ENCODE measurements around the gene LCE5A. TPM values are rescaled to one million over a fixed set of nuclear protein-coding genes. Genes with fewer than 3 reads are reported as not detected.

Gene LCE5A
- total RNA-seq, 1 donor from 2014 or later: not detected

GRCh38 chr1:152506899-152507498 is 3.6 kb upstream of the LCE5A start:
- TF ChIP-seq, protein P1, sequence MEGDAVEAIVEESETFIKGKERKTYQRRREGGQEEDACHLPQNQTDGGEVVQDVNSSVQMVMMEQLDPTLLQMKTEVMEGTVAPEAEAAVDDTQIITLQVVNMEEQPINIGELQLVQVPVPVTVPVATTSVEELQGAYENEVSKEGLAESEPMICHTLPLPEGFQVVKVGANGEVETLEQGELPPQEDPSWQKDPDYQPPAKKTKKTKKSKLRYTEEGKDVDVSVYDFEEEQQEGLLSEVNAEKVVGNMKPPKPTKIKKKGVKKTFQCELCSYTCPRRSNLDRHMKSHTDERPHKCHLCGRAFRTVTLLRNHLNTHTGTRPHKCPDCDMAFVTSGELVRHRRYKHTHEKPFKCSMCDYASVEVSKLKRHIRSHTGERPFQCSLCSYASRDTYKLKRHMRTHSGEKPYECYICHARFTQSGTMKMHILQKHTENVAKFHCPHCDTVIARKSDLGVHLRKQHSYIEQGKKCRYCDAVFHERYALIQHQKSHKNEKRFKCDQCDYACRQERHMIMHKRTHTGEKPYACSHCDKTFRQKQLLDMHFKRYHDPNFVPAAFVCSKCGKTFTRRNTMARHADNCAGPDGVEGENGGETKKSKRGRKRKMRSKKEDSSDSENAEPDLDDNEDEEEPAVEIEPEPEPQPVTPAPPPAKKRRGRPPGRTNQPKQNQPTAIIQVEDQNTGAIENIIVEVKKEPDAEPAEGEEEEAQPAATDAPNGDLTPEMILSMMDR (IDR thresholded peaks at IDR 0.05): no peak
- Mint-ChIP-seq H3K36me3 (ENCODE audit: unreplicated experiment) (no peaks in the 10 kb centered on the region), H3K9me3 (ENCODE audit: unreplicated experiment) (peaks cover 32% of the 10 kb centered on the region), H3K27me3 (ENCODE audit: unreplicated experiment) (no peaks in the 10 kb centered on the region), H3K4me3 (ENCODE audit: unreplicated experiment) (no peak overlapping the region), H3K4me1 (ENCODE audit: unreplicated experiment) (no peaks in the 10 kb centered on the region), H3K27ac (ENCODE audit: unreplicated experiment) (no peak overlapping the region)
- no peak for DNase-seq (ENCODE audit: extremely low spot score, unreplicated experiment)

DNA sequence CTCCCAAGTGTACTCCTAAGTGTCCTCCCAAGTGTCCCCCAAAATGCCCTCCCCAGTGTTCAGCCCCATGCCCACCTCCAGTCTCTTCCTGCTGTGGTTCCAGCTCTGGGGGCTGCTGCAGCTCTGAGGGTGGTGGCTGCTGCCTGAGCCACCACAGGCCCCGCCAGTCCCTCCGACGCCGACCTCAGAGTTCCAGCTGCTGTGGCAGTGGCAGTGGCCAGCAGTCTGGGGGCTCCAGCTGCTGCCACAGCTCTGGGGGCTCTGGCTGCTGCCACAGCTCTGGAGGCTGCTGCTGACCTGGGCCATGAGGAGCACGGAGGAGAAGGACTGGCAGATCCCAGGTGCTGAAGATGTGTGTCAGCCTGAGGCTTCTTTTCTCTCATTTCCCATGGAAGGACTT is 993 bp downstream of the LCE5A start:
- Mint-ChIP-seq H3K27me3 (ENCODE audit: unreplicated experiment) (no peaks in the 10 kb centered on the region), H3K27ac (ENCODE audit: unreplicated experiment) (no peak overlapping the region), H3K4me1 (ENCODE audit: unreplicated experiment) (no peaks in the 10 kb centered on the region), H3K4me3 (ENCODE audit: unreplicated experiment) (no peak overlapping the region), H3K9me3 (ENCODE audit: unreplicated experiment) (peaks cover 26% of the 10 kb centered on the region), H3K36me3 (ENCODE audit: unreplicated experiment) (no peaks in the 10 kb centered on the region)
- no peak for DNase-seq (ENCODE audit: extremely low spot score, unreplicated experiment)
- TF ChIP-seq, protein P1 (IDR thresholded peaks at IDR 0.05): no peak

DNA sequence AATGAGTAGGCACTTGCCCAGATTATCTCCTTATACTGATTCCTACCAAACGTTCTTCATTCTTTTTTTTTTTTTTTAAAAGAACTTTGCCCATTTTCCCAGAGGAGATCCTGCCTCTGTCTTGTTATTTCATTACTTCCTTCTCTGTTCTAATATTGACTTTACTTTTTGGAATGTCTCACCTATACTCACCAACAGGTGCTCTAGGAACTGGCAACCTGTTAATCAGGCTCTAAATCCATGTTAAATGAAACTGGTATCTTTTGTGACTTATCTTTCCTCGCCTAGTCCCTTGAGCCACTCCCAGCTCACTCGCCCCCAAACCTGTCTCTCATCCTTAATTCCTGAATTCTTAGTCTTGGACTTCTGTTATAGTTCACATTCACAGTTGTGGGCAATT is 2.5 kb downstream of the LCE5A start:
- Mint-ChIP-seq H3K4me1 (ENCODE audit: unreplicated experiment) (no peaks in the 10 kb centered on the region), H3K9me3 (ENCODE audit: unreplicated experiment) (peaks cover 30% of the 10 kb centered on the region), H3K36me3 (ENCODE audit: unreplicated experiment) (no peaks in the 10 kb centered on the region), H3K27ac (ENCODE audit: unreplicated experiment) (no peak overlapping the region), H3K4me3 (ENCODE audit: unreplicated experiment) (no peak overlapping the region), H3K27me3 (ENCODE audit: unreplicated experiment) (no peaks in the 10 kb centered on the region)
- TF ChIP-seq, protein P1 (IDR thresholded peaks at IDR 0.05): no peak
- DNase-seq (ENCODE audit: extremely low spot score, unreplicated experiment): no peak

DNA sequence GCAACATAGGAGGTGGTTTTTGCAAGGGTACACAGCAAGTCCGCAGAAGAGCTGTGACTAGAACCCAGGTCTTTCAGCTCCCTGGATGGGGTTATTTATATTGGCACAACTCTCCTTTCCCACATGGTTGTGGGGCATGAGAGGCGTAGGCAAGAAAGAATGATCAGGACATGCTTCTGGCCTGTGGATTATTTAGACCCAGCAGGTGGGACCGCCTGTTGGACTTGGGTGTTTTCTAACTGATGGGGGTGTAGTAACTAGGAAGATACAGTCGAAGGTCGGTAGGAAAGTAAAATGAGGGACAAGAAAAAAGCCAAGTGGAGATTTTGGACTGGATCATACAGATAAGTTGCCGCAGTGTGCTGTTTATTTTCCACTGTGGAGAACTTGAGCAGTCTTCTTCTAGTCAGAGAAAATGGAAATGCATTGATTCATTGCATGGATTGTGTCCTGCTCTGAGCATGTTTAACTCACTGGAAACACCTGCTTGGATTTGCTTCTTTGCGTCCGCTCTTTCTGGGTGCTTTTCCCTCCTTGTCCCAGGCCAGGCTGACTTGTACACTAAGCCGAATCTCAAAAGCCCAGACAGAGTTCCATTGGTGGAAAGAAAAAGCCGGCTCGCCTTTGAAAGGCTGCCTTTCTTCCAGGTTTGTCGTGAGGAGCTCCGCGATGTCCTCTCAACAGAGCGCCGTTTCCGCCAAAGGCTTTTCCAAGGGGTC is 4.3 kb downstream of the LCE5A start:
- DNase-seq (ENCODE audit: extremely low spot score, unreplicated experiment): no peak
- TF ChIP-seq, protein P1 (IDR thresholded peaks at IDR 0.05): no peak
- Mint-ChIP-seq H3K4me3 (ENCODE audit: unreplicated experiment) (no peak overlapping the region), H3K9me3 (ENCODE audit: unreplicated experiment) (peaks cover 22% of the 10 kb centered on the region), H3K27ac (ENCODE audit: unreplicated experiment) (no peak overlapping the region), H3K27me3 (ENCODE audit: unreplicated experiment) (no peaks in the 10 kb centered on the region), H3K36me3 (ENCODE audit: unreplicated experiment) (no peaks in the 10 kb centered on the region), H3K4me1 (ENCODE audit: unreplicated experiment) (no peaks in the 10 kb centered on the region)

- Mint-ChIP-seq H3K27ac (ENCODE audit: unreplicated experiment) (no peak overlapping the region), H3K27me3 (ENCODE audit: unreplicated experiment) (no peaks in the 10 kb centered on the region), H3K4me3 (ENCODE audit: unreplicated experiment) (no peak overlapping the region), H3K9me3 (ENCODE audit: unreplicated experiment) (peaks cover 17% of the 10 kb centered on the region), H3K4me1 (ENCODE audit: unreplicated experiment) (no peaks in the 10 kb centered on the region), H3K36me3 (ENCODE audit: unreplicated experiment) (no peaks in the 10 kb centered on the region)
- TF ChIP-seq, protein P1 (IDR thresholded peaks at IDR 0.05): no peak
- no peak for DNase-seq (ENCODE audit: extremely low spot score, unreplicated experiment)
Observed at GRCh38 chr1:152515434-152515783, 4.8 kb downstream of the LCE5A start.

Data from osteocyte (in vitro differentiated cells).